HG03565 (cell line): ENCODE data around the gene PRKAG2.
A peak's percentile ranks its signal among the peaks of the same experiment; 100 is the strongest.
"Not testable (repeated sequence)": the region's sequence is repeated elsewhere in the genome, so short reads cannot be mapped to it uniquely, and the experiment has no call there.

ENCODE experiments used
- ATAC-seq: cut with Tn5 transposase; IDR thresholded peaks from one replicate; pipeline ENCODE4 v1.9.1; 2021; ENCODE audit warnings: mild to moderate bottlenecking, moderate library complexity; ENCODE audit not compliant: unreplicated experiment

The PRKAG2 gene

GRCh38 chr7:151876899-151877777, at the start of gene PRKAG2:
TSS of gene PRKAG2 (minus strand) at chr7:151877115. CDS start at chr7:151876620, 495 bp downstream.
- ATAC-seq: peak; percentile 53

- no peak for ATAC-seq
Observed at GRCh38 chr7:151926336-151926712, 49.4 kb upstream of the PRKAG2 start.

GRCh38 chr7:151925446-151926335, 48.8 kb upstream of the PRKAG2 start:
- no peak for ATAC-seq

GRCh38 chr7:151924508-151924907, 47.6 kb upstream of the PRKAG2 start:
- ATAC-seq: no peak

- ATAC-seq: no peak
Observed at GRCh38 chr7:151924001-151924400, 47.1 kb upstream of the PRKAG2 start.

- no peak for ATAC-seq
Observed at GRCh38 chr7:151923097-151923876, 46.4 kb upstream of the PRKAG2 start.

GRCh38 chr7:151921451-151921850, 44.5 kb upstream of the PRKAG2 start:
- ATAC-seq: no peak

GRCh38 chr7:151920488-151920887, 43.6 kb upstream of the PRKAG2 start:
- ATAC-seq: no peak

GRCh38 chr7:151919595-151919994, 42.7 kb upstream of the PRKAG2 start:
- ATAC-seq: no peak

- no peak for ATAC-seq
Observed at GRCh38 chr7:151918510-151918843, 41.6 kb upstream of the PRKAG2 start.

GRCh38 chr7:151917791-151918509, 41.0 kb upstream of the PRKAG2 start:
- ATAC-seq: no peak

GRCh38 chr7:151914051-151914450, 37.1 kb upstream of the PRKAG2 start:
- no peak for ATAC-seq

GRCh38 chr7:151910655-151911054, 33.7 kb upstream of the PRKAG2 start:
- ATAC-seq: not testable (repeated sequence)

- ATAC-seq: not testable (repeated sequence)
Observed at GRCh38 chr7:151907115-151907514, 30.2 kb upstream of the PRKAG2 start.

GRCh38 chr7:151905766-151906165, 28.9 kb upstream of the PRKAG2 start:
- no peak for ATAC-seq

GRCh38 chr7:151905353-151905752, 28.4 kb upstream of the PRKAG2 start:
- no peak for ATAC-seq

GRCh38 chr7:151904270-151904669, 27.4 kb upstream of the PRKAG2 start:
- no peak for ATAC-seq

- no peak for ATAC-seq
Observed at GRCh38 chr7:151903249-151904032, 26.5 kb upstream of the PRKAG2 start.

- no peak for ATAC-seq
Observed at GRCh38 chr7:151902311-151902710, 25.4 kb upstream of the PRKAG2 start.

GRCh38 chr7:151901828-151902227, 24.9 kb upstream of the PRKAG2 start:
- no peak for ATAC-seq
